GM12864 (cell line): ENCODE results near the gene NECTIN1.

ENCODE experiments used
- DNase-seq: peaks from one replicate; pipeline ENCODE4 v3.0.0-alpha.2; 2011; ENCODE audit warnings: low read depth
- H3K4me3 ChIP-seq: 2 replicates; pipeline ENCODE4 v1.5.1; 2011; ENCODE audit warnings: mild to moderate bottlenecking, low read depth, low read length, control low read depth
- TF ChIP-seq, protein P1 (sequence below): IDR thresholded peaks from 2 replicates; pipeline ENCODE4 v1.5.1; 2011; ENCODE audit warnings: low read depth, mild to moderate bottlenecking, moderate library complexity, low read length, control low read depth, inconsistent platforms; ENCODE audit errors: missing control alignments

NECTIN1 gene

DNA sequence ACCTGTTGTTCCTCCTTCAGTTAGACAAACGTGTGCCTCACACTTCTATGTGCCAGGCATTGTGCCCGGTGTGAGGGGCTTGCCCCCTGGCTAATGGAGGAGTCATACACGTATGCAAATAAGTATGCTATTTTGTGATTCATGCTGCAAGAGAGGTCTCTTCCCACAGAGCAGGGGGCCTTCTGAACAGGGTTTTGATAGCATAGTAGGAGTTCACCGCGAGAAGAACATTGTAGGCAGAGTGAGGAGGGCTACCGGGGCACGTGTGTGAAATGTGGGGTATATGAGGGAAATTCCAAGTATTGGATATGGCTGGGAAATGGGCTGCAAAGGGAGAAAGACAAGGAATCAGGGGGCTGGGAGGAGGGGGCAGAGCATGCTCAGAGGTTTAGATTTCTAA is 84.5 kb downstream of the NECTIN1 start:
- TF ChIP-seq, protein P1, sequence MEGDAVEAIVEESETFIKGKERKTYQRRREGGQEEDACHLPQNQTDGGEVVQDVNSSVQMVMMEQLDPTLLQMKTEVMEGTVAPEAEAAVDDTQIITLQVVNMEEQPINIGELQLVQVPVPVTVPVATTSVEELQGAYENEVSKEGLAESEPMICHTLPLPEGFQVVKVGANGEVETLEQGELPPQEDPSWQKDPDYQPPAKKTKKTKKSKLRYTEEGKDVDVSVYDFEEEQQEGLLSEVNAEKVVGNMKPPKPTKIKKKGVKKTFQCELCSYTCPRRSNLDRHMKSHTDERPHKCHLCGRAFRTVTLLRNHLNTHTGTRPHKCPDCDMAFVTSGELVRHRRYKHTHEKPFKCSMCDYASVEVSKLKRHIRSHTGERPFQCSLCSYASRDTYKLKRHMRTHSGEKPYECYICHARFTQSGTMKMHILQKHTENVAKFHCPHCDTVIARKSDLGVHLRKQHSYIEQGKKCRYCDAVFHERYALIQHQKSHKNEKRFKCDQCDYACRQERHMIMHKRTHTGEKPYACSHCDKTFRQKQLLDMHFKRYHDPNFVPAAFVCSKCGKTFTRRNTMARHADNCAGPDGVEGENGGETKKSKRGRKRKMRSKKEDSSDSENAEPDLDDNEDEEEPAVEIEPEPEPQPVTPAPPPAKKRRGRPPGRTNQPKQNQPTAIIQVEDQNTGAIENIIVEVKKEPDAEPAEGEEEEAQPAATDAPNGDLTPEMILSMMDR: no peak
- no peak for DNase-seq
- no peak overlapping the region for H3K4me3 ChIP-seq

DNA sequence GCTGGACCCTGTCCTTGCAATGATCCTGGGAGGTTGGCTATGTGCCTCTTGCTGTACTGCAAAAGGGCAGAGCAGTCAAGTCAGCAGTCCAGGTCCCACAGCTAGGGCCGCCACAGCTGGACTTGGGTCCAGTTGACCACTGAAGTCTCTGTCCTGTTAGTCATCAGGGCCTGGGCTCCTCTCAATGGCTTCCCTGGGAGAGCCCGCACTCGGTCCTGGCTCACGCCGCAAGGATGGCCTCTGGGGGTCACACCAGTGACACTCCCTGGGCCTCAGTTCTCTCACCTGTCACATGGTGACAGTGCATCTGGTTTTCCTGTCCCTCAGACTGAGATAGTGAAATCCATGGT is 85.1 kb downstream of the NECTIN1 start:
- TF ChIP-seq, protein P1: no peak
- no peak overlapping the region for H3K4me3 ChIP-seq
- no peak for DNase-seq

DNA sequence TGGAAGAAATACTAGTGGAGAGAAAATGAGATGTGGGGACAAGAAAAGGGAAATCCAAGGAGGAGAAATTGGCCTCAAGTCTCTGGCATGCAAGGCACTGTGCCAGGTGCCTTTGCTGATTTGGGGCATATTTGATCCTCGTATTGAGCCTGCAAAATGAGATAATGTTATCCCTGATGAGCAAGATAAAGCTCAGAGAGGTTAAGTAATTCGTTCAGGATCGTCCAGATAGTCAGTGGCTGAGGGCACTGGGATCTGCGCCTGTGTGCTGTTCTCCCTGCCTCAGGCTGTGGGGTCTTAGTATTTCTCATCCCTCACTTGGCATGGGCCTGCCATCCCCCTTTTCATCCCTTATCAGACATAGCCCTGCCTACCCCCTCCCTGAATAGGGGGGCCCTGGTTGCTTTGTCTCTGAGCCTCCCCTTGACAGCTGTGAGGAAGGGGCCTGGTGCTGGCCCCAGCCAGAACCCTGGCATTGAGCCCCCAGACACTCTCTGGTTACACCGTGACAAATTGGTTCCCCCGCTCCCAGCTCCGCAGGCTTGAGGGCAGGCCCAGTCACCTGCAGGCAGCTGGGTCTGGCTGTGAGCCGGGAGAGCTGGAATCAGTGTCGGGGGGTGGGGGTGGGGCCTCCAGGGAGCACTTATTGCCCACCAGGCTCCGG is 85.7 kb downstream of the NECTIN1 start:
- TF ChIP-seq, protein P1: no peak
- H3K4me3 ChIP-seq: no peak overlapping the region
- no peak for DNase-seq

DNA sequence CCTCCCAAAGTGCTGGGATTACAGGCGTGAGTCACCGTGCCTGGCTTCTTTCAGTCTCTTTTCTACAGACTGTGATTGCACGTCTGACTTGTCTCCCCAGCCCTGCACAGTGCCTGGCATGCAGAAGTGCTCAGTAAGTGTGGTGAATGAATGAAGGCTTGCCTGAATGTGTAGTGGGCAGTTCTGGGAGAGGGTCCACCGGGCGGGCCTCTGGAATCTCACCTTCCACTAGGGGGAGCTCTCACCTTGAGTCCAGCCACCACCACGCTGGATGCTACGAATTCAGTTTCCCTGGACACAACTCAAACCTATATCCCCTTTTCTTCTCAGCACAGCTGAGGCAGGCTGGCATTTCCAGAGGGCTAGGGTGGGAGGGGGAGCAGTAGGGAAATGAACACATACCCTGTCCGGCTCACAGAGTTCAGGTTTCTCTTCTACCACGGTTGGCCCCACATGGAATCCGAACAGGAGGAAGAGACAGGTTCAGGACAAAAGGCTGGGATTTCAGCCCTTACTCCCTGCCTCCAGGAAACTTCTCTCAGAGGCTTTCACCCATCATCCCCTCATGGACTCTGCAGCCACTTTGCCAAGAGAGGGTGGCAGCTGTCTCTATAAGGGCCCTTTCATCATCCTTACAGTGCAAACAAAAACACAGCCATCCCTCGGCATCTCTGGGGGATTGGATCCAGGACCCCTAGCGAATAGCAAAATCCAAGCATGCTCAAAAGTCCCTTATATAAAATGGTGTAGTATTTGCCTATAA is 86.8 kb downstream of the NECTIN1 start:
- TF ChIP-seq, protein P1: peak; percentile 82
- no peak overlapping the region for H3K4me3 ChIP-seq
- no peak for DNase-seq

DNA sequence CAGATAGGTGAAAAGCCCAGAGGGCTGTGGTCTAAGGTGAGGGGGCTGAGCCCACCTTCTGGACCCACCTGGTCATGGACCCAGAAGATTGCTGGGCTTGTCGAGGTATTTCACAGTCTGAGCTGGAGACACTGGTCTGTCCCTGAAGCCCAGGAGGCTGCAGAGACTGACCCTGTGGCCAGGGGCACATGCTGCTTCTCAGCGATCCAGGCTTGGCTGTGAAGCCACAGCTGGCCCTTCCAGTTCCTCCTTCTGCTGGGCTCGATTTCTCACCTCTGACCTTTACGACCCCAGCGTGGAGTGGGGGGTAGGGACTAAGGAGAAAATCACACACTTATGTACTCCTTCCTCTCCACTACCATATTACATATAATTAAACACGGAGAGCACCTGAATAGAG is 88.5 kb downstream of the NECTIN1 start:
- TF ChIP-seq, protein P1: no peak
- H3K4me3 ChIP-seq: no peak overlapping the region
- no peak for DNase-seq

DNA sequence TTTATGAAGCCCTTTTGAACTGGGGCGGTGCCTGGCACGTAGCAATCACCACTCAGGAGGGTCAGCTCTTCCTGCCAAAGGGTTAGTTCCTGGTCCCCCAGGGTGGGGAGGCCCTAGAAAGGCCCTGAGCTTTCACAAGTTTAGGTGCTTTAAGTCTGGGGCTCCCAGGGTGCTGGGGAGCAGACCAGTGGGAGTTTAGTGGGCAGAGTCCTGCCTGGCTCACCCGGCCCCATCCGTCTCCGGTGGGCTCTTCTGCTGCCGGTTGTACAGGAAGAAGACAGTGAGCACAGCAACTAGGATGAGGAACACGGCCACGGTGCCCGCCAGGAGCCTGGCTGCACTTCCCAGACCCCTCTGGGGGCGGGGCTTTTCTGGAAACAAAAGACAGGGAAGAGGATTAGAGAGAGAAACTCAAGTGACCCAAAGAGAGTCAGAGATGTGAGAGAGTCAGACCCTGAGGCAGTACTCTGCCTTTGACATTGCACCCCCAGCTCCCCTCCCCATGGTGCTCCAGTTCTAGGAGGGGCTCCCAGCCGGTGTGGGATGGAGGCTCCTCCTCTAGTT is 89.3 kb downstream of the NECTIN1 start:
- DNase-seq: no peak
- TF ChIP-seq, protein P1: no peak
- no peak overlapping the region for H3K4me3 ChIP-seq

DNA sequence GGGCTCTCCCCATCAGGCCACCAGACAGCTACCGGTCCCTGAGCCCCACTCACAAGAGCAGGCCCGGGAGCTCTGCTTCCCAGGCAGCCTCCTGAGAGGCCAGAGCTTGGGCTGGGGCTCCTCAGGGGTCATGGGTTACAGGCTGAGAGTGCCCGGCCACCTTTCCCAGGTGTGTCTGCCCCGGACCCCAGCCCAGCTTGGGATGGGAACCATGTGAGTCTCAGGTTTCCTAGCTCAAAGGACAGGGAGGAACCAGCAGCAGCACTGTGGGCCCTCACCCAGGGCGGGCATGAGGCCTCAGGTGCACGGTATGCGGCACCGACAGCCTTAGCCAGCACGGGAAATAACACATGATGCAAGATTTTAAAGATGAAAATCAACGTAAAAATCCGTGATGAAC is 90.1 kb downstream of the NECTIN1 start:
- TF ChIP-seq, protein P1: no peak
- H3K4me3 ChIP-seq: no peak overlapping the region
- no peak for DNase-seq
